Mucosa of stomach (tissue), 1 donor: ENCODE results near the gene C2CD2.

Source experiments
- H3K27me3 ChIP-seq: one replicate; pipeline ENCODE4 v1.7.0; 2013; ENCODE audit warnings: mild to moderate bottlenecking, low read length; ENCODE audit not compliant: control insufficient read depth, insufficient read depth
- H3K36me3 ChIP-seq: one replicate; pipeline ENCODE4 v1.7.0; 2013; ENCODE audit warnings: low read length; ENCODE audit not compliant: control insufficient read depth, insufficient read depth
- H3K4me1 ChIP-seq: one replicate; pipeline ENCODE4 v1.7.0; 2013; ENCODE audit warnings: mild to moderate bottlenecking, low read length; ENCODE audit not compliant: control insufficient read depth, insufficient read depth
- H3K4me3 ChIP-seq: one replicate; pipeline ENCODE4 v1.7.0; 2013; ENCODE audit warnings: low read length
- H3K9ac ChIP-seq: one replicate; pipeline ENCODE4 v1.7.0; 2013; ENCODE audit warnings: mild to moderate bottlenecking, low read length, moderate library complexity
- H3K9me3 ChIP-seq: one replicate; pipeline ENCODE4 v1.7.0; 2013; ENCODE audit warnings: mild to moderate bottlenecking, low read length, moderate library complexity; ENCODE audit not compliant: control insufficient read depth
- donor health status: Pancreatic carcinoma.

Gene C2CD2

GRCh38 chr21:41897047-41897669 lies 56.7 kb downstream of the C2CD2 start:
- no peaks in the 10 kb centered on the region for H3K36me3 ChIP-seq
- no peaks in the 10 kb centered on the region for H3K9me3 ChIP-seq
- no peaks in the 10 kb centered on the region for H3K27me3 ChIP-seq
- H3K9ac ChIP-seq, result no peak overlapping the region
- H3K4me1 ChIP-seq, result no peaks in the 10 kb centered on the region
- no peak overlapping the region for H3K4me3 ChIP-seq

GRCh38 chr21:41895643-41896493 lies 58.0 kb downstream of the C2CD2 start:
- H3K4me1 ChIP-seq, result no peaks in the 10 kb centered on the region
- no peak overlapping the region for H3K4me3 ChIP-seq
- H3K9ac ChIP-seq, result no peak overlapping the region
- no peaks in the 10 kb centered on the region for H3K27me3 ChIP-seq
- no peaks in the 10 kb centered on the region for H3K36me3 ChIP-seq
- H3K9me3 ChIP-seq, result no peaks in the 10 kb centered on the region

GRCh38 chr21:41894922-41895557 lies 58.8 kb downstream of the C2CD2 start:
- Histone ChIP-seq H3K9ac (no peak overlapping the region), H3K36me3 (no peaks in the 10 kb centered on the region), H3K4me3 (no peak overlapping the region), H3K9me3 (no peaks in the 10 kb centered on the region), H3K4me1 (no peaks in the 10 kb centered on the region), H3K27me3 (no peaks in the 10 kb centered on the region)

- Histone ChIP-seq H3K36me3 (no peaks in the 10 kb centered on the region), H3K9ac (no peak overlapping the region), H3K9me3 (no peaks in the 10 kb centered on the region), H3K4me1 (no peaks in the 10 kb centered on the region), H3K27me3 (no peaks in the 10 kb centered on the region), H3K4me3 (no peak overlapping the region)
These were observed 59.3 kb downstream of the C2CD2 start for GRCh38 chr21:41894511-41894910.

GRCh38 chr21:41892726-41893125 lies 61.1 kb downstream of the C2CD2 start:
- no peaks in the 10 kb centered on the region for H3K4me1 ChIP-seq
- H3K4me3 ChIP-seq, result no peak overlapping the region
- no peak overlapping the region for H3K9ac ChIP-seq
- no peaks in the 10 kb centered on the region for H3K36me3 ChIP-seq
- no peaks in the 10 kb centered on the region for H3K27me3 ChIP-seq
- H3K9me3 ChIP-seq, result no peaks in the 10 kb centered on the region

- Histone ChIP-seq H3K4me3 (no peak overlapping the region), H3K4me1 (no peaks in the 10 kb centered on the region), H3K9me3 (no peaks in the 10 kb centered on the region), H3K36me3 (no peaks in the 10 kb centered on the region), H3K9ac (no peak overlapping the region), H3K27me3 (no peaks in the 10 kb centered on the region)
These were observed 62.7 kb downstream of the C2CD2 start for GRCh38 chr21:41891132-41891531.

- H3K4me1 ChIP-seq, result peaks cover 3% of the 10 kb centered on the region
- H3K9ac ChIP-seq, result no peak overlapping the region
- no peaks in the 10 kb centered on the region for H3K36me3 ChIP-seq
- no peaks in the 10 kb centered on the region for H3K27me3 ChIP-seq
- no peak overlapping the region for H3K4me3 ChIP-seq
- no peaks in the 10 kb centered on the region for H3K9me3 ChIP-seq
These were observed 63.5 kb downstream of the C2CD2 start for GRCh38 chr21:41890355-41890754.

- peaks cover 7% of the 10 kb centered on the region for H3K4me1 ChIP-seq
- no peak overlapping the region for H3K9ac ChIP-seq
- H3K4me3 ChIP-seq, result no peak overlapping the region
- H3K27me3 ChIP-seq, result no peaks in the 10 kb centered on the region
- H3K36me3 ChIP-seq, result no peaks in the 10 kb centered on the region
- no peaks in the 10 kb centered on the region for H3K9me3 ChIP-seq
These were observed 65.0 kb downstream of the C2CD2 start for GRCh38 chr21:41888749-41889376.

- H3K36me3 ChIP-seq, result no peaks in the 10 kb centered on the region
- H3K4me1 ChIP-seq, result peaks cover 7% of the 10 kb centered on the region
- no peaks in the 10 kb centered on the region for H3K27me3 ChIP-seq
- H3K9ac ChIP-seq, result no peak overlapping the region
- H3K4me3 ChIP-seq, result no peak overlapping the region
- H3K9me3 ChIP-seq, result no peaks in the 10 kb centered on the region
These were observed 66.2 kb downstream of the C2CD2 start for GRCh38 chr21:41887667-41888066.

- Histone ChIP-seq H3K4me1 (peaks cover 7% of the 10 kb centered on the region), H3K27me3 (no peaks in the 10 kb centered on the region), H3K4me3 (no peak overlapping the region)
These were observed 67.5 kb downstream of the C2CD2 start for GRCh38 chr21:41886328-41886727.

GRCh38 chr21:41885341-41886024 lies 68.3 kb downstream of the C2CD2 start:
- Histone ChIP-seq H3K4me3 (no peak overlapping the region), H3K9me3 (no peaks in the 10 kb centered on the region), H3K27me3 (no peaks in the 10 kb centered on the region), H3K36me3 (no peaks in the 10 kb centered on the region), H3K4me1 (peaks cover 7% of the 10 kb centered on the region), H3K9ac (no peak overlapping the region)

More at GRCh38 chr21:41886328-41886727, 67.5 kb downstream of the C2CD2 start:
- Histone ChIP-seq H3K9ac (no peak overlapping the region), H3K9me3 (no peaks in the 10 kb centered on the region), H3K36me3 (no peaks in the 10 kb centered on the region)
